ENCODE measurements around the gene LITAFD.
A peak's percentile ranks its signal among the peaks of the same experiment; 100 is the strongest.

Gene LITAFD

DNA sequence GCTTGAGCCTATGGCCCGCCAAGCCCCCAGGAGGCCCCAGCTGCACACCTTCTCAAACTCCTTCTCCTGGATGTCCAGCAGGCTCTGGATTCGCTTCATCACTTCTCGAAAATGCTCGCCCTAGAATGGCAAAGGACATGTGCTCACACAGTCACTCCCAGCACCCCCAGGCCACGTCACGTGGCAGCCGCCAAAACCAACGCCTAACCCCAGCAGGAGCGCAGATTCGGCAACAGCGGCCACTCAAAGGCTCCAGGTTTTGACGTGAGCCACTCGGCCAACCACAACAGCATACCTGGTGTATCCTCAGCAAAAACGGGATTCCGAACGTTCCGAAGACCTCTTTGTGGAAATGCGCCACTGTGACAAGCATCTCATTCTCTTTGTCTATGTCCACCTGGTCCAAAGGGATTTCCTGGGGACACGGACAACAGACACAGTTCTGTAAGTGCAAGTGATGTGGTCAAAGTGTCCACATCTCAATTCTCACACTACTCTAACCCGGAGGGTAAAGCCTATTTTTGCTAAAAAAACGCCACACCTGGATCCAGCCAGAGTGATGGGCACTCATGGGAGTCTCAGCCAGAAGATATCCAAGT, 12.7 kb downstream of the LITAFD start:
- in situ Hi-C loops (cut with MboI; ENCODE audit: low pct_unique_long_range_greater_than_20kb, low sequenced_read_pairs, unreplicated experiment): no loop called here
- TF ChIP-seq, protein P1, sequence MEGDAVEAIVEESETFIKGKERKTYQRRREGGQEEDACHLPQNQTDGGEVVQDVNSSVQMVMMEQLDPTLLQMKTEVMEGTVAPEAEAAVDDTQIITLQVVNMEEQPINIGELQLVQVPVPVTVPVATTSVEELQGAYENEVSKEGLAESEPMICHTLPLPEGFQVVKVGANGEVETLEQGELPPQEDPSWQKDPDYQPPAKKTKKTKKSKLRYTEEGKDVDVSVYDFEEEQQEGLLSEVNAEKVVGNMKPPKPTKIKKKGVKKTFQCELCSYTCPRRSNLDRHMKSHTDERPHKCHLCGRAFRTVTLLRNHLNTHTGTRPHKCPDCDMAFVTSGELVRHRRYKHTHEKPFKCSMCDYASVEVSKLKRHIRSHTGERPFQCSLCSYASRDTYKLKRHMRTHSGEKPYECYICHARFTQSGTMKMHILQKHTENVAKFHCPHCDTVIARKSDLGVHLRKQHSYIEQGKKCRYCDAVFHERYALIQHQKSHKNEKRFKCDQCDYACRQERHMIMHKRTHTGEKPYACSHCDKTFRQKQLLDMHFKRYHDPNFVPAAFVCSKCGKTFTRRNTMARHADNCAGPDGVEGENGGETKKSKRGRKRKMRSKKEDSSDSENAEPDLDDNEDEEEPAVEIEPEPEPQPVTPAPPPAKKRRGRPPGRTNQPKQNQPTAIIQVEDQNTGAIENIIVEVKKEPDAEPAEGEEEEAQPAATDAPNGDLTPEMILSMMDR (IDR thresholded peaks at IDR 0.05; ENCODE audit: extremely low read depth, insufficient read depth, missing control alignments): no peak
- DNase-seq (ENCODE audit: low spot score): no peak

GRCh38 chr16:8898660-8899318, 16.6 kb downstream of the LITAFD start:
- DNase-seq (ENCODE audit: low spot score): no peak
- in situ Hi-C loops (cut with MboI; ENCODE audit: low pct_unique_long_range_greater_than_20kb, low sequenced_read_pairs, unreplicated experiment): no loop called here
- TF ChIP-seq, protein P1 (IDR thresholded peaks at IDR 0.05; ENCODE audit: extremely low read depth, insufficient read depth, missing control alignments): no peak

GRCh38 chr16:8899709-8900317, 17.7 kb downstream of the LITAFD start:
- in situ Hi-C loops (cut with MboI; ENCODE audit: low pct_unique_long_range_greater_than_20kb, low sequenced_read_pairs, unreplicated experiment): no loop called here
- TF ChIP-seq, protein P1 (IDR thresholded peaks at IDR 0.05; ENCODE audit: extremely low read depth, insufficient read depth, missing control alignments): peak; percentile 19
- DNase-seq (ENCODE audit: low spot score): no peak

GRCh38 chr16:8900343-8900742, 18.2 kb downstream of the LITAFD start:
- in situ Hi-C loops (cut with MboI; ENCODE audit: low pct_unique_long_range_greater_than_20kb, low sequenced_read_pairs, unreplicated experiment): no loop called here
- TF ChIP-seq, protein P1 (IDR thresholded peaks at IDR 0.05; ENCODE audit: extremely low read depth, insufficient read depth, missing control alignments): no peak
- DNase-seq (ENCODE audit: low spot score): no peak

DNA sequence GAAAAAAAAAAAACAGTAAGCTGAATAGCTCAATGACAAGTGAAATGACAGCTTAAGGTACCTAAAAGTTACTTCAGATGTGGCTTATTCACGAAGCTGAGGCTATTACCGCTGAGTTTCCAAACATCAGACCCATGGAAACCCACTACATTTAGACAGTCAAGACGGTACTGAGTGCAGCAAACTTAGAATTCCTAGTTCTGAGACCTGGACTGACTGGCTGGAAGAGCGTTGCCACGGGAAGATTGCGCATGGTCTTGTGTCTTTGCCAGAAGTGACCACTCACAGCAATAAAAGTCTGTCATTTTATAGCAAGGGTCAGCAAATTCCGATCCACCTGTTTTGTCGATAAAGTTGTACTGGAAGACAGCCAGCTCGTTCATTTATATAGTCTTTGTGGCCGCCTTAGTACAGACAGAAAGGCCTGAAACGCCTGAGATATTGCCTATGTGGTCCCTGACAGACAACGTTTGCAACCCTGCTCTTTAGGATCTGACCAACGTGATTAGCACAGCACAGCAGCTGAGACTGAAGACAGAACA, 19.2 kb downstream of the LITAFD start:
- DNase-seq (ENCODE audit: low spot score): no peak
- TF ChIP-seq, protein P1 (IDR thresholded peaks at IDR 0.05; ENCODE audit: extremely low read depth, insufficient read depth, missing control alignments): no peak
- in situ Hi-C loops (cut with MboI; ENCODE audit: low pct_unique_long_range_greater_than_20kb, low sequenced_read_pairs, unreplicated experiment): no loop called here

- DNase-seq (ENCODE audit: low spot score): no peak
- in situ Hi-C loops (cut with MboI; ENCODE audit: low pct_unique_long_range_greater_than_20kb, low sequenced_read_pairs, unreplicated experiment): no loop called here
- TF ChIP-seq, protein P1 (IDR thresholded peaks at IDR 0.05; ENCODE audit: extremely low read depth, insufficient read depth, missing control alignments): no peak
Measured at GRCh38 chr16:8903004-8903403, 20.9 kb downstream of the LITAFD start.
